Progenitor cell of endocrine pancreas (in vitro differentiated cells): ENCODE results near the gene TBCD. TPM values are rescaled to one million over a fixed set of nuclear protein-coding genes. Genes with fewer than 3 reads are reported as not detected.

Experiments
- DNase-seq: peaks from one replicate; pipeline ENCODE4 v3.0.0; 2021; ENCODE audit warnings: low spot score; ENCODE audit not compliant: unreplicated experiment
- H3K27ac Mint-ChIP-seq: 2 replicates; pipeline ENCODE4 v1.8.0; 2021; ENCODE audit warnings: mild to moderate bottlenecking, moderate library complexity, mixed read lengths
- H3K27me3 Mint-ChIP-seq: 2 replicates; pipeline ENCODE4 v1.8.0; 2021; ENCODE audit warnings: mixed read lengths
- H3K36me3 Mint-ChIP-seq: 2 replicates; pipeline ENCODE4 v1.8.0; 2022; ENCODE audit warnings: mixed read lengths; ENCODE audit not compliant: insufficient read depth
- H3K4me1 Mint-ChIP-seq: 2 replicates; pipeline ENCODE4 v1.8.0; 2021; ENCODE audit warnings: low read depth, mixed read lengths
- H3K4me3 Mint-ChIP-seq: 2 replicates; pipeline ENCODE4 v1.8.0; 2021; ENCODE audit warnings: low read depth, mild to moderate bottlenecking, moderate library complexity, mixed read lengths
- H3K9me3 Mint-ChIP-seq: 2 replicates; pipeline ENCODE4 v1.8.0; 2021; ENCODE audit warnings: low read depth, mixed read lengths
- CTCF ChIP-seq: fragments of 200-600 bp; sonication (generic); IDR thresholded peaks from one replicate; pipeline ENCODE4 v1.5.0; 2021; ENCODE audit warnings: antibody characterized with exemption, mild to moderate bottlenecking; ENCODE audit not compliant: unreplicated experiment
- total RNA-seq: library from RNA; stranded (reverse); gene quantifications from 2 replicates; pipeline ENCODE4 v1.2.1, GENCODE V29; 2021

The TBCD gene
- total RNA-seq, 1 donor from 2014 or later = 95.6 TPM

- Mint-ChIP-seq H3K9me3 (no peaks in the 10 kb centered on the region), H3K27me3 (peaks cover 13% of the 10 kb centered on the region), H3K4me3 (no peak overlapping the region), H3K4me1 (peaks cover 11% of the 10 kb centered on the region), H3K27ac (no peak overlapping the region), H3K36me3 (no peaks in the 10 kb centered on the region)
- TF ChIP-seq CTCF = no peak
- no peak for DNase-seq
Observed at GRCh38 chr17:82713071-82713723, 38.7 kb upstream of the TBCD start.

GRCh38 chr17:82716203-82717010, 35.5 kb upstream of the TBCD start, which contains the start of gene FN3KRP:
FN3KRP (plus strand) TSS chr17:82716706; CDS start chr17:82716756, 50 bp downstream.
- peak within 1 kb of the TSS; percentile 94 for H3K4me3 Mint-ChIP-seq
- H3K27me3 Mint-ChIP-seq = peaks cover 13% of the 10 kb centered on the region
- peaks cover 2% of the 10 kb centered on the region for H3K36me3 Mint-ChIP-seq
- TF ChIP-seq CTCF = no peak
- peak; percentile 82 for DNase-seq
- peaks cover 11% of the 10 kb centered on the region for H3K4me1 Mint-ChIP-seq
- no peaks in the 10 kb centered on the region for H3K9me3 Mint-ChIP-seq
- peak within 1 kb of the TSS; percentile 95 for H3K27ac Mint-ChIP-seq

GRCh38 chr17:82718986-82719685, 32.7 kb upstream of the TBCD start:
- Mint-ChIP-seq H3K36me3 (peaks cover 16% of the 10 kb centered on the region), H3K4me3 (peak overlapping the region; percentile 94), H3K4me1 (peaks cover 11% of the 10 kb centered on the region), H3K27ac (peak overlapping the region; percentile 49), H3K9me3 (no peaks in the 10 kb centered on the region), H3K27me3 (no peaks in the 10 kb centered on the region)
- DNase-seq = no peak
- TF ChIP-seq CTCF = no peak

GRCh38 chr17:82720204-82720603, 31.7 kb upstream of the TBCD start:
- Mint-ChIP-seq H3K27ac (no peak overlapping the region), H3K36me3 (peaks cover 16% of the 10 kb centered on the region), H3K27me3 (no peaks in the 10 kb centered on the region), H3K4me3 (no peak overlapping the region), H3K4me1 (peaks cover 11% of the 10 kb centered on the region), H3K9me3 (no peaks in the 10 kb centered on the region)
- no peak for TF ChIP-seq CTCF
- no peak for DNase-seq

- peaks cover 6% of the 10 kb centered on the region for H3K4me1 Mint-ChIP-seq
- no peak for DNase-seq
- no peak overlapping the region for H3K4me3 Mint-ChIP-seq
- peak overlapping the region; percentile 69 for H3K27ac Mint-ChIP-seq
- H3K27me3 Mint-ChIP-seq = no peaks in the 10 kb centered on the region
- no peak for TF ChIP-seq CTCF
- H3K9me3 Mint-ChIP-seq = no peaks in the 10 kb centered on the region
- peaks cover 22% of the 10 kb centered on the region for H3K36me3 Mint-ChIP-seq
Observed at GRCh38 chr17:82722341-82723013, 29.4 kb upstream of the TBCD start.
